Liver (tissue), 9 donors: ENCODE results near the gene TRIM26. TPM values are rescaled to one million over a fixed set of nuclear protein-coding genes. Genes with fewer than 3 reads are reported as not detected.

ENCODE experiments used
- DNase-seq: peaks from one replicate; pipeline ENCODE4 v3.0.0-alpha.2; 2017; ENCODE audit warnings: low spot score
- H3K27ac ChIP-seq, 2 donors: one replicate each; pipeline ENCODE4 v1.7.0; 2013; ENCODE audit warnings: inconsistent platforms in 2 of 2, low read length in 2 of 2, control low read depth in 1 of 2, low read depth in 1 of 2, mild to moderate bottlenecking in 1 of 2
- H3K27me3 ChIP-seq, 4 donors: one replicate each; pipeline versions ENCODE4 v1.6.1 to v1.7.0; 2013; ENCODE audit warnings: low read length in 3 of 4, inconsistent platforms in 1 of 4, mild to moderate bottlenecking in 1 of 4, moderate library complexity in 1 of 4; ENCODE audit not compliant: control insufficient read depth in 4 of 4, insufficient read depth in 4 of 4
- H3K36me3 ChIP-seq, 4 donors: one replicate each; pipeline versions ENCODE4 v1.6.1 to v1.7.0; 2013; ENCODE audit warnings: low read length in 3 of 4, mild to moderate bottlenecking in 3 of 4, low read depth in 1 of 4, moderate library complexity in 1 of 4; ENCODE audit not compliant: control insufficient read depth in 4 of 4, insufficient read depth in 3 of 4
- H3K4me1 ChIP-seq, 4 donors: one replicate each; pipeline versions ENCODE4 v1.6.1 to v1.7.0; 2013; ENCODE audit warnings: low read length in 3 of 4, mild to moderate bottlenecking in 3 of 4, moderate library complexity in 1 of 4; ENCODE audit not compliant: control insufficient read depth in 4 of 4, insufficient read depth in 4 of 4
- H3K4me3 ChIP-seq, 3 donors: one replicate each; pipeline versions ENCODE4 v1.6.1 to v1.7.0; 2013; ENCODE audit warnings: low read length in 3 of 3, control low read depth in 1 of 3, low read depth in 1 of 3, mild to moderate bottlenecking in 1 of 3
- H3K9ac ChIP-seq, 2 donors: one replicate each; pipeline ENCODE4 v1.7.0; 2013; ENCODE audit warnings: low read length in 2 of 2, mild to moderate bottlenecking in 2 of 2, moderate library complexity in 2 of 2, control low read depth in 1 of 2, low read depth in 1 of 2
- H3K9me3 ChIP-seq, 4 donors: one replicate each; pipeline versions ENCODE4 v1.6.1 to v1.7.0; 2013; ENCODE audit warnings: low read length in 3 of 4; ENCODE audit not compliant: control insufficient read depth in 4 of 4
- EGR1 ChIP-seq, 2 donors: IDR thresholded peaks; 2 replicates each; pipeline ENCODE4 v1.6.1; 2016 to 2018; ENCODE audit warnings: antibody characterized with exemption in 2 of 2, low read depth in 2 of 2
- FOXA1 ChIP-seq: IDR thresholded peaks from 2 replicates; pipeline ENCODE4 v1.6.1; 2016; ENCODE audit warnings: antibody characterized with exemption
- FOXA2 ChIP-seq: IDR thresholded peaks from 2 replicates; pipeline ENCODE4 v1.6.1; 2016; ENCODE audit warnings: antibody characterized with exemption
- GABPA ChIP-seq, 2 donors: IDR thresholded peaks in 1 of 2; conservative IDR thresholded peaks in 1 of 2; 2 replicates each; pipeline ENCODE4 v1.6.1; 2016; ENCODE audit warnings: antibody characterized with exemption in 2 of 2, mild to moderate bottlenecking in 1 of 2, moderate library complexity in 1 of 2
- HNF4G ChIP-seq: IDR thresholded peaks from 2 replicates; pipeline ENCODE4 v1.6.1; 2016; ENCODE audit warnings: antibody characterized with exemption
- JUND ChIP-seq, 2 donors: IDR thresholded peaks; 2 replicates each; pipeline ENCODE4 v1.6.1; 2016; ENCODE audit warnings: antibody characterized with exemption in 2 of 2
- RAD21 ChIP-seq, 2 donors: IDR thresholded peaks; 2 replicates each; pipeline ENCODE4 v1.6.1; 2016; ENCODE audit warnings: antibody characterized with exemption in 2 of 2, mild to moderate bottlenecking in 2 of 2
- RXRA ChIP-seq, 2 donors: IDR thresholded peaks; 2 replicates each; pipeline ENCODE4 v1.6.1; 2017 to 2018; ENCODE audit warnings: antibody characterized with exemption in 2 of 2, mild to moderate bottlenecking in 1 of 2
- SP1 ChIP-seq: IDR thresholded peaks from 2 replicates; pipeline ENCODE4 v1.6.1; 2018; ENCODE audit warnings: antibody characterized with exemption, mild to moderate bottlenecking
- TAF1 ChIP-seq: conservative IDR thresholded peaks from 2 replicates; pipeline ENCODE4 v1.6.1; 2016; ENCODE audit warnings: antibody characterized with exemption, mild to moderate bottlenecking
- YY1 ChIP-seq: IDR thresholded peaks from 2 replicates; pipeline ENCODE4 v1.6.1; 2016; ENCODE audit warnings: antibody characterized with exemption, mild to moderate bottlenecking
- WGBS: extraction: QIAGEN DNeasy Blood & Tissue Kit; methylation state at CpG from one replicate; pipeline ENCODE4 v1.1.7; 2013; 5-methylcytosine and 5-hydroxymethylcytosine counted together
- polyA plus RNA-seq, 2 donors: library from polyadenylated mRNA; stranded (reverse) in 1 of 2; unstranded in 1 of 2; fragments of 200-250 nt in 1 of 2; fragments of >200 nt in 1 of 2; fragmentation: Nextera tagmentation in 1 of 2; extraction: Ambion mirVana in 1 of 2; gene quantifications; one replicate each; pipeline versions ENCODE4 v1.2.1 to v1.2.3, GENCODE V29; 2013 to 2015
- total RNA-seq, 2 donors: library from RNA; depleted of rRNA; stranded (reverse); fragments of >200 nt; gene quantifications; one replicate each; pipeline ENCODE4 v1.2.3, GENCODE V29; 2014
- TF ChIP-seq, protein P1 (sequence below): IDR thresholded peaks from 2 replicates; pipeline ENCODE4 v1.6.1; 2016; ENCODE audit warnings: antibody characterized with exemption, mild to moderate bottlenecking
- TF ChIP-seq, protein P2 (sequence below): fragments of 150-350 bp; IDR thresholded peaks from 2 replicates; pipeline ENCODE4 v1.5.1; 2017; ENCODE audit warnings: improper control_type of control experiment, low read depth, low read length; ENCODE audit not compliant: missing input control
- TF ChIP-seq, protein P3 (sequence below): IDR thresholded peaks from 2 replicates; pipeline ENCODE4 v1.6.1; 2016; ENCODE audit warnings: antibody characterized with exemption
- TF ChIP-seq, protein P4 (sequence below): IDR thresholded peaks from 2 replicates; pipeline ENCODE4 v1.6.1; 2016; ENCODE audit warnings: antibody characterized with exemption
- TF ChIP-seq, protein P5 (sequence below): IDR thresholded peaks from 2 replicates; pipeline ENCODE4 v1.6.1; 2016; ENCODE audit warnings: antibody characterized with exemption
- donor health status: healthy.
- donor health status: healthy.
- donor health status: healthy.
- donor health status: healthy.
- donor health status: healthy.

The TRIM26 gene
- total and polyA plus RNA-seq, 4 donors, result 14.9 to 50.1 (median 23.9) TPM

DNA sequence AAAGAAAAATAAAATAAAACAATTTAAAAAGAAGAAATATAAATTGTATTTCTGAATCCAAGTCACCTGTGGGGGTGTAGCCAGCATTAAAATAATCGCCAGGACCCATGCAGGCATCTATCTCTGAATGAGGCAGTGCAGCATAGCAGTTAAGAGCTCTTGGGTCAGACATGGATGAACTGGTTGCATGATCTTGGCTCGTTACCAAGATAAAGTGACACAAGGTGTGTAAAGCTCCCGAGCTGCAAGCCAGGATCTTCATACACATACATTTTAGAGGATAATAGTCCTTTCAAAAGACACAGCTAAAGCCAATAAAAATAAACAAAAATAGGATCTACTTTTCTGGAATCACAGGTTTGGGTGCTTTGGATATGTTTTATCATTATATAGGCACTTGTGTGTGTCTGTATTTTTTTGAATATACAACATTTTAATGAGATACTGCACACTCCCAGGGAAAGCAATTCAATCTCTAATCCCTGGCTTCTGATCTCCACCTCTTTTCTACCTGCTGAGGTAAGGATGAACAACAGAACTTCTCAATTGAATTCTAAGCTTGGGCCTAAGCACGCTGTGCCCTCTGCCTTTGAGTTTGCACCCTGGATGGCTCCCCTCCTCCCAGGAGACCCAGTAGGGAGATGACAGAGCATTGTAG, 61.1 kb downstream of the TRIM26 start:
- TF ChIP-seq, protein P1, sequence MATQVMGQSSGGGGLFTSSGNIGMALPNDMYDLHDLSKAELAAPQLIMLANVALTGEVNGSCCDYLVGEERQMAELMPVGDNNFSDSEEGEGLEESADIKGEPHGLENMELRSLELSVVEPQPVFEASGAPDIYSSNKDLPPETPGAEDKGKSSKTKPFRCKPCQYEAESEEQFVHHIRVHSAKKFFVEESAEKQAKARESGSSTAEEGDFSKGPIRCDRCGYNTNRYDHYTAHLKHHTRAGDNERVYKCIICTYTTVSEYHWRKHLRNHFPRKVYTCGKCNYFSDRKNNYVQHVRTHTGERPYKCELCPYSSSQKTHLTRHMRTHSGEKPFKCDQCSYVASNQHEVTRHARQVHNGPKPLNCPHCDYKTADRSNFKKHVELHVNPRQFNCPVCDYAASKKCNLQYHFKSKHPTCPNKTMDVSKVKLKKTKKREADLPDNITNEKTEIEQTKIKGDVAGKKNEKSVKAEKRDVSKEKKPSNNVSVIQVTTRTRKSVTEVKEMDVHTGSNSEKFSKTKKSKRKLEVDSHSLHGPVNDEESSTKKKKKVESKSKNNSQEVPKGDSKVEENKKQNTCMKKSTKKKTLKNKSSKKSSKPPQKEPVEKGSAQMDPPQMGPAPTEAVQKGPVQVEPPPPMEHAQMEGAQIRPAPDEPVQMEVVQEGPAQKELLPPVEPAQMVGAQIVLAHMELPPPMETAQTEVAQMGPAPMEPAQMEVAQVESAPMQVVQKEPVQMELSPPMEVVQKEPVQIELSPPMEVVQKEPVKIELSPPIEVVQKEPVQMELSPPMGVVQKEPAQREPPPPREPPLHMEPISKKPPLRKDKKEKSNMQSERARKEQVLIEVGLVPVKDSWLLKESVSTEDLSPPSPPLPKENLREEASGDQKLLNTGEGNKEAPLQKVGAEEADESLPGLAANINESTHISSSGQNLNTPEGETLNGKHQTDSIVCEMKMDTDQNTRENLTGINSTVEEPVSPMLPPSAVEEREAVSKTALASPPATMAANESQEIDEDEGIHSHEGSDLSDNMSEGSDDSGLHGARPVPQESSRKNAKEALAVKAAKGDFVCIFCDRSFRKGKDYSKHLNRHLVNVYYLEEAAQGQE, result no peak
- TF ChIP-seq, protein P2, sequence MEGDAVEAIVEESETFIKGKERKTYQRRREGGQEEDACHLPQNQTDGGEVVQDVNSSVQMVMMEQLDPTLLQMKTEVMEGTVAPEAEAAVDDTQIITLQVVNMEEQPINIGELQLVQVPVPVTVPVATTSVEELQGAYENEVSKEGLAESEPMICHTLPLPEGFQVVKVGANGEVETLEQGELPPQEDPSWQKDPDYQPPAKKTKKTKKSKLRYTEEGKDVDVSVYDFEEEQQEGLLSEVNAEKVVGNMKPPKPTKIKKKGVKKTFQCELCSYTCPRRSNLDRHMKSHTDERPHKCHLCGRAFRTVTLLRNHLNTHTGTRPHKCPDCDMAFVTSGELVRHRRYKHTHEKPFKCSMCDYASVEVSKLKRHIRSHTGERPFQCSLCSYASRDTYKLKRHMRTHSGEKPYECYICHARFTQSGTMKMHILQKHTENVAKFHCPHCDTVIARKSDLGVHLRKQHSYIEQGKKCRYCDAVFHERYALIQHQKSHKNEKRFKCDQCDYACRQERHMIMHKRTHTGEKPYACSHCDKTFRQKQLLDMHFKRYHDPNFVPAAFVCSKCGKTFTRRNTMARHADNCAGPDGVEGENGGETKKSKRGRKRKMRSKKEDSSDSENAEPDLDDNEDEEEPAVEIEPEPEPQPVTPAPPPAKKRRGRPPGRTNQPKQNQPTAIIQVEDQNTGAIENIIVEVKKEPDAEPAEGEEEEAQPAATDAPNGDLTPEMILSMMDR, result no peak
- TF ChIP-seq YY1, result no peak
- TF ChIP-seq, protein P3, sequence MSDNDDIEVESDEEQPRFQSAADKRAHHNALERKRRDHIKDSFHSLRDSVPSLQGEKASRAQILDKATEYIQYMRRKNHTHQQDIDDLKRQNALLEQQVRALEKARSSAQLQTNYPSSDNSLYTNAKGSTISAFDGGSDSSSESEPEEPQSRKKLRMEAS, result no peak
- no peak for TF ChIP-seq EGR1 (IDR thresholded peaks at IDR 0.05; ENCODE audit: low read depth in 2 of 2)
- TF ChIP-seq FOXA2, result no peak
- Histone ChIP-seq H3K4me1 (peaks cover 0 to 23% (median 10%) of the 10 kb centered on the region in 4 donors), H3K27ac (no peak overlapping the region), H3K9me3 (no peaks in the 10 kb centered on the region), H3K36me3 (no peaks in the 10 kb centered on the region), H3K4me3 (no peak overlapping the region), H3K27me3 (no peaks in the 10 kb centered on the region), H3K9ac (no peak overlapping the region)
- DNase-seq, result no peak
- 50% methylated on average over 4 of the region's 4 CpGs for WGBS

DNA sequence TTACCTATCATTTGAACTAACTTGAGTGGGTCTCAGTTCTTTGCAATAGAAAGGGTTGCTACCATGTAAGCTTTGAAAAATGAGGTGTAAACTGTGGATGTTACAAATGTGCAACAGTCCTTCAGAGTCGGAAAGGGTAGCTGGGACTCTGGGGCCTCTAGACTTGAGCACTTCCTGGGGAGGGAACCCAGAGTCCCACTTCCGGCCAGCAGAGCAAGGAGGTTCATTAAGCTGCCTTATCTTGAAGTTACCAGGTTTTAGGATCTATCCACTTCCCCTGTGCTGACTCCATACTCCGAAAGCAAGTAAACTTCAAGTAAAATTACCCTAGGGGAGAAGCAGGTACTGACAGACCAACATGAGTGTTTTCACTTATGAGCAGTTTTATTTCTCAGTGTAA, 61.6 kb downstream of the TRIM26 start:
- Histone ChIP-seq H3K9me3 (no peaks in the 10 kb centered on the region), H3K9ac (no peak overlapping the region), H3K27ac (no peak overlapping the region), H3K4me3 (no peak overlapping the region), H3K4me1 (peaks cover 0 to 20% (median 10%) of the 10 kb centered on the region in 4 donors), H3K27me3 (no peaks in the 10 kb centered on the region), H3K36me3 (no peaks in the 10 kb centered on the region)
- no peak for DNase-seq
- TF ChIP-seq RAD21 (IDR thresholded peaks at IDR 0.05), result no peak
- TF ChIP-seq, protein P4, sequence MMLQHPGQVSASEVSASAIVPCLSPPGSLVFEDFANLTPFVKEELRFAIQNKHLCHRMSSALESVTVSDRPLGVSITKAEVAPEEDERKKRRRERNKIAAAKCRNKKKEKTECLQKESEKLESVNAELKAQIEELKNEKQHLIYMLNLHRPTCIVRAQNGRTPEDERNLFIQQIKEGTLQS, result no peak
- TF ChIP-seq GABPA (IDR thresholded peaks at IDR 0.05 in 1 of 2, conservative IDR thresholded peaks at IDR 0.05 in 1 of 2), result no peak
- TF ChIP-seq YY1, result no peak
- no peak for TF ChIP-seq HNF4G
- no peak for TF ChIP-seq SP1
- TF ChIP-seq EGR1 (IDR thresholded peaks at IDR 0.05; ENCODE audit: low read depth in 2 of 2), result no peak
- TF ChIP-seq TAF1, result no peak
- no peak for TF ChIP-seq JUND (IDR thresholded peaks at IDR 0.05)
- TF ChIP-seq, protein P5, sequence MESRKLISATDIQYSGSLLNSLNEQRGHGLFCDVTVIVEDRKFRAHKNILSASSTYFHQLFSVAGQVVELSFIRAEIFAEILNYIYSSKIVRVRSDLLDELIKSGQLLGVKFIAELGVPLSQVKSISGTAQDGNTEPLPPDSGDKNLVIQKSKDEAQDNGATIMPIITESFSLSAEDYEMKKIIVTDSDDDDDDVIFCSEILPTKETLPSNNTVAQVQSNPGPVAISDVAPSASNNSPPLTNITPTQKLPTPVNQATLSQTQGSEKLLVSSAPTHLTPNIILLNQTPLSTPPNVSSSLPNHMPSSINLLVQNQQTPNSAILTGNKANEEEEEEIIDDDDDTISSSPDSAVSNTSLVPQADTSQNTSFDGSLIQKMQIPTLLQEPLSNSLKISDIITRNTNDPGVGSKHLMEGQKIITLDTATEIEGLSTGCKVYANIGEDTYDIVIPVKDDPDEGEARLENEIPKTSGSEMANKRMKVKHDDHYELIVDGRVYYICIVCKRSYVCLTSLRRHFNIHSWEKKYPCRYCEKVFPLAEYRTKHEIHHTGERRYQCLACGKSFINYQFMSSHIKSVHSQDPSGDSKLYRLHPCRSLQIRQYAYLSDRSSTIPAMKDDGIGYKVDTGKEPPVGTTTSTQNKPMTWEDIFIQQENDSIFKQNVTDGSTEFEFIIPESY, result no peak
- TF ChIP-seq RXRA (IDR thresholded peaks at IDR 0.05), result no peak
- TF ChIP-seq, protein P3, result no peak
- no peak for TF ChIP-seq FOXA1
- no peak for TF ChIP-seq FOXA2
- WGBS, result 72% methylated on average over 3 of the region's 3 CpGs
